Non-pigmented ciliary epithelial cell (primary cell): ENCODE data around the gene UBE2G2.

Source experiments
- DNase-seq: peaks from one replicate; pipeline ENCODE4 v3.0.0-alpha.2; 2010; ENCODE audit warnings: low read depth

UBE2G2 gene

DNA sequence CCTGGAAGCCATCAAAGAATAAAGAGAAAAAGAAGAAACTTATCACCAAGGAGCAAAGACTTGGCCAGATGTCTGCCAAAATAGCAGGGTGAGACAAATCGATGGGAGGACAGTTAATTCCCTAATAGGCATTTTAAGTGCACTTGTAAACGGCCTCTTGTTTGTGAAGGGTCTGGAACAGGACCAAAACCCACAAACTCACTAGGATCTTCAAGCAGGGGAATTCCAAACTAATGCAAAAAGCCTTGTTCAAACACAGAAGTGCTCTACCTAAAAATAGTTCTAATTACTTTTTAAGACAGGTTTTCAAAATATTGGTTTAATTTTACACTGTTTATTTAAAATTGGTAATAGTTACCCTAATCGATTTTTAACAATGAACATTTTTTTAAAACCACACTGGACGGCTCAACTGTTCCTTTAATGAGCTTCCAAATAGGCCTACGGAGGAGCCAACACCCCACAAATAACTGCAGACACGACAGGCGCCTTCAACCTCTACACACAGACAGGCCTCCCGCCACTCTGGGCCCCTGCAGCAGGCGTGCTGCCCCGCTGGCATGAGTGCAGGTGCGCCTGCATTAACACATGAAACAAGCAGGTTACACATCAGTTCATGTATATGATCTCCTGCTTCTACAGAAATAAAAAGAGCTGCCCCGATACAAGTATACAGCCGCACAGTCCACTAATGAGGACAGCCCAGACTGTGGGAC lies 15.8 kb downstream of the UBE2G2 start:
- no peak for DNase-seq

DNA sequence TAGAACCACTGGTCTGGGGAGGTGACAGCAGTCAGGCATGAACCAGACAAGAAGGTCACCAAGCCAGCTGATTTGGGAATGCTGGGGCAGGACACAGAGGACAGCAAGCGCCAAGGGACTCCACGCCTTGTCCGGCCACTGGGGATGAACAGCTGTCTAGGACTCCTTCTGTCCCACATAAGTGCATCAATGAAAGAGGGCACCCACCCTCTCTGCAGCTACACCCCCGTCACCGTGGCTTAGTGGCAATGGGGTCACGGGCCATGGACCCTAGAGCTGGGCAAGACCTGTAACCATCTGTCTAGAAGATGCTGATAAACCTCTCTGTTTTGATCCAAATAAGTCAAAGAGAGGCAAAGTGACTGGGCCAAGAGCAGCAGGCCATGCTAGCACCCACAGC lies 16.8 kb downstream of the UBE2G2 start:
- no peak for DNase-seq

DNA sequence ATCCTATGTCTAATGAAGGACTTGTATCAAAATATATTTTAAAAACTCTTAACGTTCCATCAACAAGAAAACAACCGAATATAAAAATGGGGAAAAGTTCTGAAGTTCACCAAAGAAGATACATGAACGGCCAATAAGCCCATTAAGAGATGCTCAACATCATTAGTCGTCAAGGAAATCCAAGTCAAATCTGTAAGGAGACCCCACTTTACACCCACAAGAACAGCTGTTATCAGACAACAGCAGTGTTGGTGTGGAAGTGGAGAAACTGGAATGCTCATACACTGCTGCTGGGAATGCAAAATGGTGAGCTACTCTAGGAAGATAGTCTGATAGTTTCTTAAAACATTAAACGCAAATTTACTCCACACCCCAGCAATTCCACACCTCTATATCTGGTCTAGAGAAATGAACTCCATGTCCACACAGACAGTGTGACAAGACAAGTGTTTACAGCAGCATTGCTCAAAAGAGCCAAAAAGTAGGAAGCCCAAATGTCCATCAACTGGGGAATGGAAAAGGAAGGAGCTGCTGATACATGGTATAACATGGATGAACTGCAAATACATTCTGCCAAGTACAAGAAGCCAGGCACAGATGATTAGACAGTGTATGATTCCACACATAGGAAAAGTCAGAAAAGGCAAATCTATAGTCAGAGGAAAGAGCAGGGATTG lies 18.5 kb downstream of the UBE2G2 start:
- no peak for DNase-seq

DNA sequence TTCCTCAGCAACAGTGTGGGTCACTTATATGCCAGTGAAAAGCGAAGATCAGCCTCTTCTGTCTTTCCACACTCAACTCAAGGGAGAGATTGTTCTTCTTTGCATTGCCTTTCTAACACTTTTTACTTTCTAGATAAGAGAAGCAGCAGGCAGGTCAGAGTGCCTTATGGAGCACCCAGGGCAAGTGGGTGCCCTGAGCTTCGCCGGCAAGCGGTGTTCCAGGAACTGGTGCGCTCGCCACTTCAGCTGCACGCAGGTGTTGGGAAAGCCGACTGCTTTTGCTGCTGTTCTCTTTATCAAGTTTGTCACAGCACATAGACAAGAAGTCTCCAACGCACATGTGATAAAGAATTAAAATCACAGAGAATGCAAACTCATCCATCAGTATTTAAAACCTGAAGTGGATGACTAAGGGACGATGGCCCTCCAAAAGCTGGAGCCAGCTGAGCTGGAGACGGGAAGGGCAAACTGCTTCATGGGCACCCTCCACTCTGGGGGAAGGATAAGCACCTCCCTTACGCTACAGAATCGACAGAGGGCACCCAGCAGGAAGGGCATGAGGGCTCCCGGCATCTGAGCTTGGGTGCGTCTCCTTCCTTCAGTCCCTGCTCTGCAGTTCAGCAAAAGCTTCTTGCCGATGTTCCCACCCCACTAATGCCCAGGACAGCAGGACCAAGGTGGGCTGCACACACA lies 20.7 kb downstream of the UBE2G2 start:
- no peak for DNase-seq

DNA sequence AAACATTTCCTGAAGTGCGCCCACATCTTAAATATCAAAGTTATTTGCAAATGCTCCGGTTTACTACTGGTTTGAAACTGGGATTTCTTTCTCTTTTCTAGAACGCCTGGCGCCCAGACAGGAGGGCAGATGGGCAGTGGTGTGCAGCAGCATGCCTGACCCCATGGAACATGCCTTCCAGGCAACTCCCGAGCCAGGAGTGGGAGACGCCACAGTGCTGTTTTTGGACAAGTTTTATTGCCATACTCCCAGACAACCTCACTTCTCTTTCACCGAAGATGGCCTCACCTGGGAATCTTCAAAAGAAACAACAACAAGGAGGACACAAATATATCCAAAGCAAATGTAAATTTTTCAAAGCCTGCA lies 21.5 kb downstream of the UBE2G2 start:
- DNase-seq = no peak

DNA sequence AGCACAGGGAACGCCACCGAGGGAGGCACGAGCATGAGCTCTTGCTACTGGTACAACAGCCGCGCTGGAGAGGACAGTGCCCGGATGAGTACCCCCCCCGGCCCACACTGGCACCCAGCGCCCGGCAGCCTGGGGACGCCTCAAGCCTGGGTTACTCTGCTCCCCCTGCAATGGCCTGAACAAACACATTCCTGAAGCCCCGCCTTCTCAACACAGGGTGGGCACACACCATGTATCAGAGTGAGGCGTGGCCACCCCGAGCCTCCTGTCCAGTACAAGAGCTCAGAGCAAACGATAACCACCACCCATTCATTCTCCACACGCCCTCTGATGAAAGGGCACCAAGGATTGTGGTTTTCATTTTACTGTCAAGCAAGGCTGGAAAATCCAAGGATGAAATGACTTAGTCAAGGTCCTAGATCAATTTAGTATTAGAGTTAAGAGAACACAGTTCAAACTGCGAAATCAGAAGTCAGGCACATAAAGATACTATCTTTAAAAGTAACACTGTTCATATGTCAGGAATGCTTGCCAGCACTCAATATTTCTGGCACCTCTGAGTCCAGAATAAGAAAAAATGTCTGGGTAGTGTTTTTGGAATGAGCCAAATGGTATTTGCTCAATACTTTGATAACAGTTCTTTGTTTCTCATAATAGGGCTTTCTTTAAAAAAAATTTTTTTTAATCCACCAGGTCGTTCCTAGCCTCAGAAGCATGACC lies 22.0 kb downstream of the UBE2G2 start:
- DNase-seq = no peak

DNA sequence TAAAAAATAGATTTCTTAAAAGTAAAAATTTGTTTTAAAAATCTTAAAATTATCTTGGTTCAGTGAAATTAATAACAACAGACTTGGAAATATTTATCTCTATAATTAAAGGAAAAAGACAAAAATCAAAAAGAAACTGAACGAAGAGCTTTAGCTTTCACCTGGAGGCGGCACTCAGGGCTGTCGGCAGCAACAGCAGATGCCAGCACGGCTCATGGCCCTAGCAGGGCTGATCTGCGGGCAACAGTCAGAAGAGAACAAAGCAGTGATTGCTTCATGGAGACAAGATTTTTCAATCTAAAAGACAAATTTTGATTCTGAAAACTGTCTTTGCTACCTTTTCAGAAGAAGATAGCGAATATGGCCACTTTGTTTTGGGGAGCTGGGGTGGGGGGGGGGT lies 22.6 kb downstream of the UBE2G2 start:
- no peak for DNase-seq

- no peak for DNase-seq
These were observed 23.1 kb downstream of the UBE2G2 start for GRCh38 chr21:44778499-44778911.

- DNase-seq = no peak
These were observed 23.5 kb downstream of the UBE2G2 start for GRCh38 chr21:44778094-44778493.

DNA sequence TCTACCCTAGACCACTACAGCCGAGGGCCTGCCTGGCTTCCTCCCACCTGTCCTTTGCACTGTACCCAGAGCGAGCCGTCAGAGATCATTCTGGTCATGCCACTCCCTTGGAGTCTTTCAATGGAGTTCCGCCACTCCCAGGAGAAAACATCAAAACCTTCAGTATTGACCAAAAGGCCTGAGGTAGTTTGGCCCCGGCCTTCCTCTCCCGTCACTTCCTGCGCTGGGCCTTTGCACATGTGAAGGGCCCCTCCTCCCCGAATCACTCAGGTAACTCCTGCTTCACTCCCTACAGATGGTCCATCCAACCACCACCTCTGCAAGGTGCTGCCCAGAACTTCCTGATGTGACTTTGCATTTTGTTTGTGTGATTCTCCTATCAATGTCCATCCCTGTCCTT lies 26.6 kb downstream of the UBE2G2 start:
- no peak for DNase-seq

DNA sequence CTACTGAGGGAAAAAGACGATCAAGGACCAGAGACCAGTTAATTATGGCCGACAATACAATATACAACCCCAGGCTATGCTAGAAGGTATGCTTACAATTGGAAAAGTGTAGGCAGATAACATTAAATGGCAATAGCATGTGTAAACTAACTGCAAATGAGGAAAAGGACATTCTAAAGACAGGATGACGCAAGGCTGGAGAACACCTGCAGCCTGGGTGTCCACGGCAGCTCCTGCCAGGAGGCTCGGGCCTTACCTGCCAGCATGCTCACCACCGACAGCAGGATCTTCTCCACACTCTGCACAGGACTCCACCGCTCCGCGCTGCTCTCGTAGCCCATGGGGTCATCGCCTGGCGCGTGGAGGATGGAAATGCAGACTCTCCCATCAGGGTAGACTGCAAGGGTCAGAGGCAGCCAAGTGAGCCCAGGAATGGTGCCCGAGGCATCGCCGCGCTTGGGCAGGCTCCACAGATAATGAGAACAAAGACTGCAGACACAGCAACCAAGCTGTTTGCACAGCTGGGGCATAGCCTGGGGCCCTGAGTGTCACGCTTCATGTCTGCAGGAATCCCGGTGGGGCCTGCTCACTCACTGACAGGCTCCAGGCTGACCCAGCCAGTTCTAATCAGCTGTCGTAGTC lies 28.2 kb downstream of the UBE2G2 start:
- no peak for DNase-seq

- no peak for DNase-seq
These were observed 29.6 kb downstream of the UBE2G2 start for GRCh38 chr21:44771896-44772525.

DNA sequence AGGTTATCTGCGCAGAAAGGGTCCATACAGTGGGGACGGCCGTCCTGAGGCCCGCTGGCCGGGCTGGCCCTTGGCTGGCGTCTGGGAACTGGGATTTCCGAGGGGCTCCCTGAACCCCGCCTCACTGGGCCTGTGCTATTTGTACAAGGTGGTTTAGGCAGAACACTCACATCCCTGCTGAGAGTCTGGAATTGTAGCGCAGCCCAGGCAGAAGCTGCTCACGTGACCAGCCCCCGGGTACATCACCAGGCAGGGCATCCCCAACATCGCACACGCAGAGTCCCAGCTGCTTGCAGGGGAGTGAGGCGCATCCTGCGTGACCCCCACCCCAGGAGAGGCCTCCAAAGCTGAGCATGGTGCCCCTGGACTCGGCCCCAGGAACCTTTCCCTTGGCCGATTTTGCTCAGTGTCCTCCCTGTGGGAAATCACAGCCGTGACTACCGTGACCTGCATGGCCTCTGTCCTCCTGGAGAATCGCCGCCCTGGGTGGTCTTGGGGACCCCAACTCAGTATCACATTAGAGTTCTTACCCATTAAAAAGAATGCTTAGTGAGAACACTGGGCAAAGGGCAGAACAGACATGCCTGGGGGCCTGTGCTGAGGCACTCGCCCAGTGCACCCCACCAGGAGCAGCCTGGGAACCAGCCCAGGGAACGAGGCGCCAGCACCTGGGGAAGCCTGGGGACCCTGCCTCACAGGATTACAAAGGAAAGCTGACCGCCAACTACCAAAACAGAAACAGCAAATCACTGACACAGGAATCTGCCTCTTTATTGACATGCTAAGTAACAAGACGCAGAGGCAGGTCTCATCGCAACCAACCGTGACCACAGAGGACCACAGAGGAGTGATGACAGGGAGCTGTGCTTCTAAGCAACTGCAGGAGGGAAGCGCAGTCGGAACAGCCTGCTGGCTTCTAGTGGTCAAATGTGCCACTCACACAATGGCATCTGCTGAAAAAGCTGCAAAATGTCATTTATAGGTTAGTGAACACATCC lies 33.5 kb downstream of the UBE2G2 start:
- DNase-seq = no peak

- no peak for DNase-seq
These were observed 34.7 kb downstream of the UBE2G2 start for GRCh38 chr21:44766818-44767354.

- DNase-seq = no peak
These were observed 35.4 kb downstream of the UBE2G2 start for GRCh38 chr21:44766014-44766817.

DNA sequence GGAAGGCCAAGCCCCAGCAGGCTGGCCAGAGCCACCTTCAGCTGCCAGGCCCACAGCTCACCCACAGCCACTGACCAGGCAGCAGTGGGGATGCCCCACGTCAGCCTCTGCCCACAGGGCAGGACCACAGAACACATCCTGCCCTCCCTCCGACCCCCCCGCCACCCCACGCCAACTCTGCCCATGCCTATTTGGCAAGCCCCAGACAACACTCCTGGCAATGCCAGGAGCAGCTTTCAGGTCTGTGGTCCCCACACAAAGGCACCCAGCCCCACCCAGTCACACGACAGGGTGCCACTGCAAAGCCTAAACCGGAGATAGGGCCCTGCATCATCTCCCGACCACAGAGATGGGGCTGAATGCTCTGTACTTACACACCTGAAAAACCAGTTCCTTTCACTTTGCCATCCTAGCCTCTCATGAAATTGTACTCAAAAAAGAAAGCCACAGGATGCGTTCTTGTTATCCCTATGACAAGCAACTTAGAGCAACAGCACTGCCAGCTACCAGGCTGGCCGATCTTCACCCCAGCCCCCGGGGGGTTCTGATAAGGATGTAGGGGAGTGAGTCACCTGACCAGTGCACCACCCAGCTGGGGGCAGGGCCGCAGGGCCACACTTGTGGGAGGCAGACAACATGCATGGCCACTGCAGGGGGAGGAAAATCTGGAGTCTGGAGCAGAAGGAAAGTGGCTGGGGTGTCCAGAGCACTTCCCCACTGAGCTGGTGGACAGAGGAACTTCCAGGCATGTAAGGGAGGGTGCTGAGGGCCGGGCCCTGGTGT lies 36.2 kb downstream of the UBE2G2 start:
- DNase-seq = no peak

DNA sequence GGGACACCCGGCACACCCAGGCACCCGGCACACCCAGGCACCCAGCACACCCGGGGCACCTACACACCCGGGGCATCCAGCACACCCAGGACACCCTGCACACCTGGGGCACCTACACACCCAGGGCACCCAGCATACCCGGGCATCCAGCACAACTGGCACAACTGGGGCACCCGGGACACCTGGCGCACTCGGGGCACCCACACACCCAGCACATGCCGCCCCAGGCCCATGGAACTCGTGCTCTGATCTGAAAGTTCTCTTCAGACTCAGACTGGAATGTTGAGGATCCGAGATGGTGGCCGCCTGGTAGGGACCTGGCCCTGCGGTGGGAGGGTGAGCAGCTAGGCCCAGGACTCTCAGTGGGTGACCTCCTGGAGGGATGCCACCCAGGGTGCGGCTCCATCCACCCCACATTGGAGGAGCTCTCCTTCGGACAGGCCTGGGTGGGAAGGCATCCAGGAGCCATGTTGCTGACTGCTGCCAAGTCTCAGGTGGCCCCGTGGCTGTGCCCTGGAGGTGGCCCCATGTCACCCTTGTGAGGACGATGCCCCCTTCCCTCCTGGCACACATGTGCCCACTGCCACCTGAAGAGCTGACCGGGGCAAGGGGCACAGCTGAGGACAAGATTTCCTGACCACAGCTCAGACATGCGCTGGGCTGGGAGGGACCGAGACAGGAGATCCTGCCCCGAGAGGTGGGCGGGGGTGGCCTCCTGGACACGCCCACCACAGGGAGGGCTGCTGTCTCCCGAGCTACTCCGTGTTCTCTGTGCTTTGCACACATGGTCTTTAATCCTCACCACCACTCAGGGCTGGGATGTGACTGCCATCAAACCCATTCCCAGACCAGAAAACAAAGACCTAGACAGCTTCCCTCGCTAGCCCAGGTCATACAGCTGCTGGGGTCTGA lies 37.0 kb downstream of the UBE2G2 start:
- no peak for DNase-seq
